G401.6 (cell line): ENCODE measurements around the gene BABAM2.
"Not testable (repeated sequence)": the region's sequence is repeated elsewhere in the genome, so short reads cannot be mapped to it uniquely, and the experiment has no call there.

ENCODE experiments used
- FAIRE-seq: peaks from 2 replicates; lab custom pipeline; 2012; peaks lifted over from hg19 to GRCh38; lab: Jason Lieb, UNC

Gene BABAM2

GRCh38 chr2:28255231-28255630 is 364.7 kb downstream of the BABAM2 start:
- FAIRE-seq, result not testable (repeated sequence)

GRCh38 chr2:28257182-28257581 is 366.7 kb downstream of the BABAM2 start:
- FAIRE-seq, result no peak

- FAIRE-seq, result not testable (repeated sequence)
Measured at GRCh38 chr2:28259226-28259625, 368.7 kb downstream of the BABAM2 start.

GRCh38 chr2:28263690-28264089 is 373.2 kb downstream of the BABAM2 start:
- no peak for FAIRE-seq

GRCh38 chr2:28267282-28267681 is 376.8 kb downstream of the BABAM2 start:
- FAIRE-seq, result no peak

GRCh38 chr2:28268386-28268785 is 377.9 kb downstream of the BABAM2 start:
- FAIRE-seq, result no peak

GRCh38 chr2:28269019-28269784 is 378.7 kb downstream of the BABAM2 start:
- FAIRE-seq, result peak; percentile 25

GRCh38 chr2:28270456-28271152 is 380.1 kb downstream of the BABAM2 start:
- FAIRE-seq, result no peak

- no peak for FAIRE-seq
Measured at GRCh38 chr2:28271231-28271918, 380.8 kb downstream of the BABAM2 start.

- no peak for FAIRE-seq
Measured at GRCh38 chr2:28271919-28272250, 381.4 kb downstream of the BABAM2 start.

- FAIRE-seq, result no peak
Measured at GRCh38 chr2:28273751-28274150, 383.2 kb downstream of the BABAM2 start.

- FAIRE-seq, result peak; percentile 99
Measured at GRCh38 chr2:28274911-28275685, 384.6 kb downstream of the BABAM2 start.

GRCh38 chr2:28276076-28276618 is 385.6 kb downstream of the BABAM2 start:
- FAIRE-seq, result peak; percentile 99

- no peak for FAIRE-seq
Measured at GRCh38 chr2:28276807-28277206, 386.3 kb downstream of the BABAM2 start.

- FAIRE-seq, result no peak
Measured at GRCh38 chr2:28277466-28277865, 386.9 kb downstream of the BABAM2 start.

- no peak for FAIRE-seq
Measured at GRCh38 chr2:28279371-28279770, 388.8 kb downstream of the BABAM2 start.

- no peak for FAIRE-seq
Measured at GRCh38 chr2:28280619-28281018, 390.1 kb downstream of the BABAM2 start.

- no peak for FAIRE-seq
Measured at GRCh38 chr2:28281739-28282138, 391.2 kb downstream of the BABAM2 start.

GRCh38 chr2:28282248-28282647 is 391.7 kb downstream of the BABAM2 start:
- no peak for FAIRE-seq

GRCh38 chr2:28282861-28283646 is 392.5 kb downstream of the BABAM2 start:
- no peak for FAIRE-seq

- FAIRE-seq, result no peak
Measured at GRCh38 chr2:28283861-28284260, 393.3 kb downstream of the BABAM2 start.
